DND-41 (cell line): ENCODE results near the gene THBS4.

Experiments
- CTCF ChIP-seq: IDR thresholded peaks from 2 replicates; pipeline ENCODE4 v1.5.1; 2012; ENCODE audit warnings: borderline replicate concordance, low read length, moderate library complexity, mild to moderate bottlenecking; ENCODE audit not compliant: poor library complexity, severe bottlenecking; ENCODE audit errors: extremely low read depth
- EZH2 ChIP-seq: IDR thresholded peaks from 3 replicates; pipeline ENCODE4 v1.6.1; 2012; ENCODE audit warnings: borderline replicate concordance, low read depth, mild to moderate bottlenecking, moderate library complexity, low read length, inconsistent platforms; ENCODE audit not compliant: severe bottlenecking

GRCh38 chr5:80128141-80128540 is 93.0 kb downstream of the THBS4 start:
- no peak for TF ChIP-seq CTCF
- TF ChIP-seq EZH2: no peak
